CD8-positive, alpha-beta memory T cell (primary cell): ENCODE data around the gene ACSL1. TPM values are rescaled to one million over a fixed set of nuclear protein-coding genes. Genes with fewer than 3 reads are reported as not detected.
"Not testable (repeated sequence)": the region's sequence is repeated elsewhere in the genome, so short reads cannot be mapped to it uniquely, and the experiment has no call there.

Experiments
- CTCF ChIA-PET: fragments of 350-600 bp; sonication (Branson Sonifier 250); formaldehyde crosslinking; loops from one replicate; lab custom pipeline; 2021; ENCODE audit warnings: antibody characterized with exemption; lab: Charles Lee
- POLR2A ChIA-PET: fragments of 350-600 bp; sonication (Branson Sonifier 250); formaldehyde crosslinking; loops from one replicate; lab custom pipeline; 2021; ENCODE audit warnings: antibody characterized with exemption; lab: Charles Lee
- DNase-seq, 5 donors: peaks; one replicate each; pipeline versions ENCODE4 v3.0.0 to v3.0.0-alpha.2; 2020 to 2022; ENCODE audit warnings: mixed read lengths in 1 of 5
- H3K27ac ChIP-seq: one replicate; pipeline ENCODE4 v1.7.0; 2013; ENCODE audit warnings: low read depth, mild to moderate bottlenecking, low read length, moderate library complexity
- H3K27me3 ChIP-seq: 2 replicates; pipeline ENCODE4 v1.7.0; 2013; ENCODE audit warnings: low read length, mild to moderate bottlenecking; ENCODE audit not compliant: insufficient read depth, poor library complexity, severe bottlenecking
- H3K36me3 ChIP-seq: 2 replicates; pipeline ENCODE4 v1.7.0; 2013; ENCODE audit warnings: mild to moderate bottlenecking, low read length, moderate library complexity; ENCODE audit not compliant: insufficient read depth
- H3K4me1 ChIP-seq: 2 replicates; pipeline ENCODE4 v1.7.0; 2013; ENCODE audit warnings: mild to moderate bottlenecking, low read length, moderate library complexity; ENCODE audit not compliant: insufficient read depth
- H3K4me3 ChIP-seq: 2 replicates; pipeline ENCODE4 v1.7.0; 2013; ENCODE audit warnings: mild to moderate bottlenecking, low read length
- H3K9me3 ChIP-seq: 2 replicates; pipeline ENCODE4 v1.7.0; 2013; ENCODE audit warnings: mild to moderate bottlenecking, low read length
- H3K27ac Mint-ChIP-seq, 8 donors: one replicate each; pipeline ENCODE4 v1.8.0; 2020 to 2021; ENCODE audit warnings: mixed read lengths in 8 of 8, mild to moderate bottlenecking in 6 of 8, inconsistent platforms in 3 of 8, moderate library complexity in 3 of 8
- H3K27me3 Mint-ChIP-seq, 2 donors: one replicate each; pipeline ENCODE4 v1.8.0; 2020 to 2021; ENCODE audit warnings: mixed read lengths in 2 of 2, mild to moderate bottlenecking in 1 of 2, moderate library complexity in 1 of 2
- H3K36me3 Mint-ChIP-seq, 3 donors: one replicate each; pipeline ENCODE4 v1.8.0; 2020 to 2021; ENCODE audit warnings: mixed read lengths in 3 of 3, inconsistent platforms in 1 of 3, mild to moderate bottlenecking in 1 of 3
- H3K4me1 Mint-ChIP-seq, 3 donors: one replicate each; pipeline ENCODE4 v1.8.0; 2020 to 2021; ENCODE audit warnings: mixed read lengths in 3 of 3, inconsistent platforms in 1 of 3, mild to moderate bottlenecking in 1 of 3
- H3K4me3 Mint-ChIP-seq, 7 donors: one replicate each; pipeline ENCODE4 v1.8.0; 2020 to 2021; ENCODE audit warnings: mixed read lengths in 7 of 7, mild to moderate bottlenecking in 6 of 7, moderate library complexity in 4 of 7, inconsistent platforms in 2 of 7
- H3K9me3 Mint-ChIP-seq, 5 donors: one replicate each; pipeline ENCODE4 v1.8.0; 2020 to 2022; ENCODE audit warnings: mixed read lengths in 5 of 5, mild to moderate bottlenecking in 3 of 5, moderate library complexity in 2 of 5, inconsistent platforms in 1 of 5
- polyA plus RNA-seq: library from polyadenylated mRNA; unstranded; fragments of 300-500 nt; fragmentation: Illumina TruSeq; gene quantifications from one replicate; pipeline ENCODE4 v1.2.3, GENCODE V29; 2021
- total RNA-seq, 2 experiments: library from RNA; stranded (reverse); gene quantifications; one replicate each; pipeline ENCODE4 v1.2.3, GENCODE V29; 2021

Gene ACSL1
- total and polyA plus RNA-seq, 3 experiments from 2014 or later: 7.5 to 25.4 (median 23.5) TPM

DNA sequence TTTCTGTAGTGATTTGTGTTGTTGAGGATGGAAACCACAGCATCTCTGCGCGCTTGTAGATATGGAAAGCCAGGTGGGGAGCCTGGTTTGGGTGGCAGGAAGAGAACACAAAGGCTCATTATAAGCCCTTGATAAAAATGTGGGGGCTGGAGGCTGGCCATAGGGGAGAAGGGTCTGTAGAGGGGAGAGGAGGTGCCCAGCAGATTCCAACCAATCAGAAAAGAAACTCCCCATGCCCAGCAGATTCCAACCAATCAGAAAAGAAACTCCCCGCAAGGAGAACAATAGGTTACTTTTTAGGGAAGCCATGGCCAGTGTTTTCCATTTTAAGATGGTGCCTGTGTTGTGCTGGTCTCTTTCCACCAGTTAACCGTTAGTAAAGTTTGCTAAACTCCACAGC lies 82.1 kb downstream of the ACSL1 start:
- Histone ChIP-seq H3K4me1 (peaks cover 9% of the 10 kb centered on the region), H3K27me3 (no peaks in the 10 kb centered on the region), H3K4me3 (no peak overlapping the region), H3K27ac (no peak overlapping the region), H3K36me3 (no peaks in the 10 kb centered on the region), H3K9me3 (no peaks in the 10 kb centered on the region)
- Mint-ChIP-seq H3K27ac (no peak overlapping the region), H3K9me3 (no peaks in the 10 kb centered on the region), H3K4me1 (peaks cover 12 to 15% (median 13%) of the 10 kb centered on the region in 3 donors), H3K36me3 (no peaks in the 10 kb centered on the region), H3K27me3 (no peaks in the 10 kb centered on the region), H3K4me3 (no peak overlapping the region)
- CTCF ChIA-PET: no interaction called here
- no peak for DNase-seq
- POLR2A ChIA-PET: no interaction called here

DNA sequence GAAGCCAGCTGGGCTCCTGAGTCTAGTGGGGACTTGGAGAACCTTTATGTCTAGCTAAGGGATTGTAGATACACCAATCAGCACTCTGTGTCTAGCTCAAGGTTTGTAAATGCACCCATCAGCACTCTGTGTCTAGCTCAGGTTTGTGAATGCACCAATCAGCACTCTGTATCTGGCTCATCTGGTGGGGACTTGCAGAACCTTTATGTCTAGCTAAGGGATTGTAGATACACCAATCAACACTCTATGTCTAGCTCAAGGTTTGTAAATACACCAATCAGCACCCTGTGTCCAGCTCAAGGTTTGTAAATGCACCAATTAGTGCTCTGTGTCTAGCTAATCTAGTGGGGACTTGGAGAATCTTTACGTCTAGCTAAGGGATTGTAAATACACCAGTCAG lies 84.1 kb downstream of the ACSL1 start:
- H3K27ac ChIP-seq, H3K4me3 ChIP-seq, POLR2A ChIA-PET, H3K4me3 Mint-ChIP-seq, H3K27me3 ChIP-seq, H3K27me3 Mint-ChIP-seq, DNase-seq, H3K36me3 ChIP-seq, H3K9me3 Mint-ChIP-seq, H3K36me3 Mint-ChIP-seq, H3K27ac Mint-ChIP-seq, H3K4me1 ChIP-seq, H3K9me3 ChIP-seq: not testable (repeated sequence)
- CTCF ChIA-PET: interaction anchor here (1.1 to 2.0 kb wide), 2 partner anchors 8 to 9 kb away, joined by 3 to 6 read pairs; partner anchors contain the start of gene CENPU
- peaks cover 12 to 15% (median 13%) of the 10 kb centered on the region in 3 donors for H3K4me1 Mint-ChIP-seq

DNA sequence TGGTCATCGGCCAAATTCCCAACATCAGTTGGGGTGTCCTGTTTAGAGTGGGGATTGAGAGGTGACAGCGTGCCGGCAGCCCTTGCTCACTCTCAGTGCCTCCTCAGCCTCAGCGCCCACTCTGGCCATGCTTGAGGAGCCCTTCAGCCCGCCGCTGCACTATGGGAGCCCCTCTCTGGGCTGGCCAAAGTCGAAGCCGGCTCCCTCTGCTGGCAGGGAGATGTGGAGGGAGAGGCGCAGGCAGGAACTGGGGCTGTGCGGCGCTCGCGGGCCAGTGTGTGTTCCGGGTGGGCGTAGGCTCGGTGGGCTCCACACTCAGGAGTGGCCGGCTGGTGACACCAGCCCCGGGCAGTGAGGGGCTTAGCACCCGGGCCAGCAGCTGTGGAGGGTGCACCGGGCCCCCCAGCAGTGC lies 84.8 kb downstream of the ACSL1 start:
- no peaks in the 10 kb centered on the region for H3K9me3 Mint-ChIP-seq
- H3K4me3 Mint-ChIP-seq: no peak overlapping the region
- H3K27me3 Mint-ChIP-seq: no peaks in the 10 kb centered on the region
- CTCF ChIA-PET: interaction anchor here (1.1 kb wide), 1 partner anchor 8 kb away, joined by 3 read pairs; no protein-coding TSS in a partner anchor
- DNase-seq: no peak
- POLR2A ChIA-PET: no interaction called here
- no peaks in the 10 kb centered on the region for H3K27me3 ChIP-seq
- H3K4me1 Mint-ChIP-seq: peaks cover 11 to 13% (median 11%) of the 10 kb centered on the region in 3 donors
- H3K27ac ChIP-seq: no peak overlapping the region
- H3K27ac Mint-ChIP-seq: no peak overlapping the region
- H3K4me3 ChIP-seq: no peak overlapping the region
- H3K36me3 ChIP-seq: no peaks in the 10 kb centered on the region
- H3K9me3 ChIP-seq: no peaks in the 10 kb centered on the region
- H3K4me1 ChIP-seq: peaks cover 2% of the 10 kb centered on the region
- H3K36me3 Mint-ChIP-seq: no peaks in the 10 kb centered on the region

DNA sequence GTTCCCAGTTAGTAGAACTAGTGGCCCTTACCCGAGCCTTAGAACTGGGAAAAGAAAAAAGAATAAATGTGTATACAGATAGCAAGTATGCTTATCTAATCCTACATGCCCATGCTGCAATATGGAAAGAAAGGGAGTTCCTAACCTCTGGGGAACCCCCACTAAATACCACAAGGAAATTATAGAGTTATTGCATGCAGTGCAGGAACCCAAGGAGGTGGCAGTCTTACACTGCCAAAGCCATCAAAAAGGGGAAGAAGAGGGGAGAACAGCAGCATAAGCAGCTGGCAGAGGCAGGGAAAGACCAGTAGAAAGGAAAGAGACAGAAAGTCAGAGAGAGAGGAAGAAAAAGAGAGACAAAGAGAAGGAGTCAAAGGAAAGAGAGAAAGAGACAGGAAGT lies 86.2 kb downstream of the ACSL1 start:
- H3K36me3 Mint-ChIP-seq, H3K27me3 ChIP-seq, H3K4me3 Mint-ChIP-seq, H3K9me3 ChIP-seq, H3K4me3 ChIP-seq, H3K27ac ChIP-seq, H3K27me3 Mint-ChIP-seq, H3K36me3 ChIP-seq, DNase-seq, H3K4me1 ChIP-seq, H3K9me3 Mint-ChIP-seq, CTCF ChIA-PET, POLR2A ChIA-PET: not testable (repeated sequence)
- Mint-ChIP-seq H3K4me1 (peaks cover 8 to 12% (median 9%) of the 10 kb centered on the region in 3 donors), H3K27ac (peak overlapping the region in 2 of 8 donors; percentile 1 to 2)

DNA sequence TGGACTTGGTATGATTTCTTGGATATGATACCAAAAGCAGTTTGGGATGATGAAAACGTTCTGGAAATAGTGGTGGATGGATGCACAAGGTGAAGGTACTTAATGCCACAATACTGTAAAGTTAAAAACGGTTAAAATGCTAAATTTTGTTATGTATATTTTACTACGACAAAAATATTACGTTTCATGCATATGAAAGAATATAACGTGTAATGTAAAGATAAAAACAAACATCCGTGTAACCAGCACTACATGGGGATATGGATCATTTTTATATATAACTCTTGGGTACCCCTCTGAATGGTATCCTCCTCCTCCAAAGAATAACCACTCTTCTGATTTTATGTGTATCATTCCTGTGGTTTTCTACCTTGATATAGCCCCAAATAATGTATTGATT lies 91.0 kb downstream of the ACSL1 start:
- ChIA-PET CTCF (interaction anchor here (0.8 to 2.7 kb wide), 9 partner anchors 11 to 471 kb away, joined by 3 to 18 read pairs (median 4); partner anchors contain the start of genes CASP3 and PRIMPOL), POLR2A (interaction anchor here (0.7 to 1.3 kb wide), 7 partner anchors 66 to 1291 kb away, joined by 3 to 17 read pairs (median 3); partner anchors contain the start of genes CASP3, CDKN2AIP, PRIMPOL and SLC25A4)
- Mint-ChIP-seq H3K36me3 (peaks cover 0 to 3% (median 0%) of the 10 kb centered on the region in 3 donors), H3K27ac (peak overlapping the region in 5 of 8 donors; percentile 29 to 93 (median 79)), H3K4me1 (peaks cover 21 to 33% (median 26%) of the 10 kb centered on the region in 3 donors), H3K4me3 (peak overlapping the region; percentile 86 to 94 (median 92)), H3K9me3 (no peaks in the 10 kb centered on the region), H3K27me3 (peaks cover 0 to 2% of the 10 kb centered on the region in 2 donors)
- Histone ChIP-seq H3K27ac (peak overlapping the region; percentile 14), H3K9me3 (no peaks in the 10 kb centered on the region), H3K4me1 (peaks cover 6% of the 10 kb centered on the region), H3K4me3 (peak overlapping the region; percentile 73), H3K36me3 (no peaks in the 10 kb centered on the region), H3K27me3 (no peaks in the 10 kb centered on the region)
- no peak for DNase-seq

DNA sequence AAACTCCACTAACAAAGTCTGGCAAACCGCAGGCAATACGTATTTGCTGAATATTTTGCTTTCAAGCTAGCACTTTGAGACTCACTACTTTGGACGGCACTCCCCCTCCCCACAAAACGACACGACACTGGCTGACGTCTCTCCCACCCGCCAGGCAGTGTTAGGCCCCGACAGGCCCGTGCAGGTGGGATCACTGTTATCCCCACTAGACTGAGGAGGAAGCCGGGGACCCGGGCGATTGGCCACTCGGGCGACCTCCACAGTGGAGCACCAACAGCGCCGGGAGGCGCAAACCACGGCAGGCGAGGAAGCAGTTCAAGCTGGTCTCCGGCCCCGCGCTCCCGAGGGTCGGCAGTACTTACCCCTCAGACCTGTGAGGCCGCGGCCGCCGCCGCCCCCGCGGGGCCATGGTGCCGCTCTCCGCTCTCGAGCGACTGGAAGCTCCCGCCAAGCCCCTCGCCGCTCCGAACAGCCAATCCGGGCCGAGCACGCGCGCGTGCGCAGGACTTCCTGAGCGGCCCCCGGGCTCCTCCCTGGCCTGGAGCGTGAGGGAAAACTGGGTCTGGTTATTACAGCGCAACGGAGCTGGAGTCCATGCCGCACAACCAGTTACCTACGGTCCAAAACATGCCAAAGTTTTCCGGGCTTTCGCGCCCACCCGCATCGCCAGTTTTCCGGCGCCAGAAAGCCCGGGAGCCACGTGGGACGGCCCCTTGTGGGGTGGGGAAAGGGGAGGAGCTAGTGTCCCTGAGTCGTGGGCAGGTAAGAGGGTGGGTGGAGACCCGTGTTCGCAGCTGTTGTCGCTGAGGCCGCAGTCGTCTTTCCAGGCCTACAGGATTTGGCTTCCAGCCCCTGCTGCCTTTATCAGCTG lies 91.9 kb downstream of the ACSL1 start, which contains the start of gene CENPU:
Gene CENPU (minus strand): TSS at position 443 of the 871 bp plus-strand sequence. CDS start 34 bp downstream, at position 409.
- Mint-ChIP-seq H3K27me3 (peaks cover 0 to 2% of the 10 kb centered on the region in 2 donors), H3K27ac (peak within 1 kb of the TSS; percentile 29 to 93 (median 85)), H3K4me1 (peaks cover 17 to 29% (median 22%) of the 10 kb centered on the region in 3 donors), H3K36me3 (peaks cover 0 to 3% (median 0%) of the 10 kb centered on the region in 3 donors), H3K9me3 (no peaks in the 10 kb centered on the region), H3K4me3 (peak within 1 kb of the TSS; percentile 86 to 94 (median 92))
- Histone ChIP-seq H3K4me1 (peaks cover 6% of the 10 kb centered on the region), H3K4me3 (peak within 1 kb of the TSS; percentile 73), H3K36me3 (no peaks in the 10 kb centered on the region), H3K27me3 (no peaks in the 10 kb centered on the region), H3K27ac (peak within 1 kb of the TSS; percentile 72), H3K9me3 (no peaks in the 10 kb centered on the region)
- DNase-seq: peak; percentile 89 to 96 (median 93)
- CTCF ChIA-PET: interaction anchor here (0.8 to 2.7 kb wide), 11 partner anchors 9 to 470 kb away, joined by 3 to 18 read pairs (median 4); partner anchors contain the start of genes CASP3 and PRIMPOL
- POLR2A ChIA-PET: interaction anchor here (0.7 to 1.6 kb wide), 11 partner anchors 65 to 1290 kb away, joined by 3 to 17 read pairs (median 4); partner anchors contain the start of genes ACSL1, CASP3, CDKN2AIP and PRIMPOL

DNA sequence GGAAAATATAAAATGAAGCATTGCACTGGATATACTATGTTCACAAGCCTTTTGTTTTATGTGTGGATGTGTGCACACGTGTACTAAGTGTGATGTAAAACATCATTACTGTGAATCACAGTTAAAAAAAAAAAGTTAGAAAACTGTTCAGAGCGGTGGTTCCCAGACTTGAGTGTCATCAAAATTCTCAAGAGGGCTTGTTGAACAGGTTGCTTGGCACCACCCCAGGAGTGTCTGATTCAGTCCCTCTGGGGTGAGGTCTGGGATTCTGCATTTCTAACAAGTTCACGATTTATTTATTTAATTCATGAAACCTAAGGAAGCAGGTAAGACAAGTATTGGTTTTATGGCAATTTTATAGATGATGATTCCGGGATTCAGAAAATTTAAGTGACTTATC lies 93.6 kb downstream of the ACSL1 start:
- H3K4me3 Mint-ChIP-seq: peak overlapping the region; percentile 85 to 94 (median 91)
- no peaks in the 10 kb centered on the region for H3K9me3 Mint-ChIP-seq
- H3K4me1 Mint-ChIP-seq: peaks cover 17 to 33% (median 22%) of the 10 kb centered on the region in 3 donors
- H3K36me3 Mint-ChIP-seq: peaks cover 0 to 6% (median 3%) of the 10 kb centered on the region in 3 donors
- Histone ChIP-seq H3K27ac (no peak overlapping the region), H3K9me3 (no peaks in the 10 kb centered on the region), H3K4me1 (peaks cover 6% of the 10 kb centered on the region), H3K27me3 (no peaks in the 10 kb centered on the region), H3K36me3 (no peaks in the 10 kb centered on the region), H3K4me3 (no peak overlapping the region)
- DNase-seq: no peak
- ChIA-PET CTCF (interaction anchor here (1.0 to 2.7 kb wide), 3 partner anchors 9 to 468 kb away, joined by 3 to 12 read pairs (median 4); no protein-coding TSS in a partner anchor), POLR2A (no interaction called here)
- H3K27me3 Mint-ChIP-seq: peaks cover 0 to 2% of the 10 kb centered on the region in 2 donors
- peak overlapping the region in 2 of 8 donors; percentile 43 to 70 for H3K27ac Mint-ChIP-seq
